Measurements from ENCODE around the gene CNKSR3. TPM values are rescaled to one million over a fixed set of nuclear protein-coding genes. Genes with fewer than 3 reads are reported as not detected.

The CNKSR3 gene
- total and polyA plus RNA-seq, 8 donors = 1.2 to 40.0 (median 6.2) TPM

GRCh38 chr6:154353626-154354025 is 156.9 kb downstream of the CNKSR3 start:
- H3K27ac ChIP-seq = no peak overlapping the region
- no peak for DNase-seq
- no peaks in the 10 kb centered on the region for H3K36me3 ChIP-seq
- TF ChIP-seq CTCF (IDR thresholded peaks at IDR 0.05) (no peak), POLR2AphosphoS5 (IDR thresholded peaks at IDR 0.05) (no peak), POLR2A (IDR thresholded peaks at IDR 0.05) (no peak), EP300 (IDR thresholded peaks at IDR 0.05) (no peak)
- no peaks in the 10 kb centered on the region for H3K9me3 ChIP-seq
- H3K4me1 ChIP-seq = peaks cover 0 to 18% (median 0%) of the 10 kb centered on the region in 4 donors
- intact Hi-C loops (cut with DNase I; ENCODE audit: low total_unique reads) = no loop called here
- no peaks in the 10 kb centered on the region for H3K27me3 ChIP-seq
- no peak overlapping the region for H3K4me3 ChIP-seq
- WGBS, 5 donors = 50 to 66% (median 55%) methylated on average over 1 of the region's 1 CpG

- Histone ChIP-seq H3K27ac (no peak overlapping the region), H3K4me3 (no peak overlapping the region), H3K4me1 (peaks cover 0 to 18% (median 0%) of the 10 kb centered on the region in 4 donors), H3K36me3 (no peaks in the 10 kb centered on the region), H3K27me3 (no peaks in the 10 kb centered on the region), H3K9me3 (no peaks in the 10 kb centered on the region)
- no peak for TF ChIP-seq POLR2AphosphoS5 (IDR thresholded peaks at IDR 0.05)
- no peak for TF ChIP-seq EP300 (IDR thresholded peaks at IDR 0.05)
- TF ChIP-seq CTCF (IDR thresholded peaks at IDR 0.05) = no peak
- TF ChIP-seq POLR2A (IDR thresholded peaks at IDR 0.05) = no peak
- intact Hi-C loops (cut with DNase I; ENCODE audit: low total_unique reads) = no loop called here
- no peak for DNase-seq
- 80 to 87% (median 81%) methylated on average over 15 of the region's 15 CpGs for WGBS, 5 donors
Measured at GRCh38 chr6:154352898-154353585, 157.4 kb downstream of the CNKSR3 start.

- no peak for DNase-seq
- peaks cover 0 to 6% (median 0%) of the 10 kb centered on the region in 4 donors for H3K9me3 ChIP-seq
- H3K27ac ChIP-seq = no peak overlapping the region
- intact Hi-C loops (cut with DNase I; ENCODE audit: low total_unique reads) = no loop called here
- no peaks in the 10 kb centered on the region for H3K36me3 ChIP-seq
- no peaks in the 10 kb centered on the region for H3K27me3 ChIP-seq
- TF ChIP-seq POLR2AphosphoS5 (IDR thresholded peaks at IDR 0.05) (no peak), POLR2A (IDR thresholded peaks at IDR 0.05) (no peak), CTCF (IDR thresholded peaks at IDR 0.05) (no peak), EP300 (IDR thresholded peaks at IDR 0.05) (no peak)
- peaks cover 0 to 10% (median 0%) of the 10 kb centered on the region in 4 donors for H3K4me1 ChIP-seq
- H3K4me3 ChIP-seq = no peak overlapping the region
- WGBS, 5 donors = 81 to 88% (median 82%) methylated on average over 3 of the region's 3 CpGs
Measured at GRCh38 chr6:154350293-154350692, 160.2 kb downstream of the CNKSR3 start.

- TF ChIP-seq EP300 (IDR thresholded peaks at IDR 0.05) (no peak), CTCF (IDR thresholded peaks at IDR 0.05) (no peak), POLR2AphosphoS5 (IDR thresholded peaks at IDR 0.05) (no peak), POLR2A (IDR thresholded peaks at IDR 0.05) (no peak)
- Histone ChIP-seq H3K4me1 (no peaks in the 10 kb centered on the region), H3K27ac (no peak overlapping the region), H3K4me3 (no peak overlapping the region), H3K9me3 (peaks cover 0 to 6% (median 0%) of the 10 kb centered on the region in 4 donors), H3K27me3 (no peaks in the 10 kb centered on the region), H3K36me3 (no peaks in the 10 kb centered on the region)
- intact Hi-C loops (cut with DNase I; ENCODE audit: low total_unique reads) = no loop called here
- WGBS, 5 donors = 93 to 97% (median 93%) methylated on average over 6 of the region's 6 CpGs
- DNase-seq = no peak
Measured at GRCh38 chr6:154347981-154348380, 162.5 kb downstream of the CNKSR3 start.
